Measurements from ENCODE around the gene CYP26B1.
A peak's percentile ranks its signal among the peaks of the same experiment; 100 is the strongest.

Gene CYP26B1
- total RNA-seq: 0 to 0.54 (median 0) reads per million in 9 experiments

GRCh38 chr2:72147303-72147971 is at the start of gene CYP26B1:
TSS of gene CYP26B1 (minus strand) at chr2:72147862. CDS start at chr2:72147834, 28 bp downstream.
- DNase-seq (peak in 1 of 3 experiments; percentile 0), ATAC-seq (replicated peaks) (no peak)
- peaks cover 82 to 93% of the 10 kb centered on the region in 2 donors for H3K27me3 Mint-ChIP-seq
- H3K36me3 Mint-ChIP-seq (ENCODE audit: insufficient read depth): no peaks in the 10 kb centered on the region
- H3K27ac Mint-ChIP-seq: no peak within 1 kb of the TSS
- H3K4me3 Mint-ChIP-seq: peak within 1 kb of the TSS; percentile 78 to 92
- H3K4me1 Mint-ChIP-seq (ENCODE audit: low read depth in 2 of 2): peaks cover 29 to 30% of the 10 kb centered on the region in 2 donors
- H3K9me3 Mint-ChIP-seq: no peaks in the 10 kb centered on the region

- H3K9me3 Mint-ChIP-seq: no peaks in the 10 kb centered on the region
- no peaks in the 10 kb centered on the region for H3K27me3 Mint-ChIP-seq
- no peaks in the 10 kb centered on the region for H3K36me3 Mint-ChIP-seq (ENCODE audit: insufficient read depth)
- no peaks in the 10 kb centered on the region for H3K4me1 Mint-ChIP-seq (ENCODE audit: low read depth in 2 of 2)
- H3K27ac Mint-ChIP-seq: no peak overlapping the region
- no peak overlapping the region for H3K4me3 Mint-ChIP-seq
- ATAC-seq (replicated peaks) (no peak), DNase-seq (no peak)
These were observed 46.1 kb upstream of the CYP26B1 start for GRCh38 chr2:72193723-72194122.

- no peaks in the 10 kb centered on the region for H3K27me3 Mint-ChIP-seq
- no peaks in the 10 kb centered on the region for H3K9me3 Mint-ChIP-seq
- no peaks in the 10 kb centered on the region for H3K4me1 Mint-ChIP-seq (ENCODE audit: low read depth in 2 of 2)
- DNase-seq (no peak), ATAC-seq (replicated peaks) (no peak)
- no peak overlapping the region for H3K4me3 Mint-ChIP-seq
- H3K27ac Mint-ChIP-seq: no peak overlapping the region
- H3K36me3 Mint-ChIP-seq (ENCODE audit: insufficient read depth): no peaks in the 10 kb centered on the region
These were observed 43.8 kb upstream of the CYP26B1 start for GRCh38 chr2:72191441-72191840.

GRCh38 chr2:72185206-72185605 is 37.5 kb upstream of the CYP26B1 start:
- H3K4me1 Mint-ChIP-seq (ENCODE audit: low read depth in 2 of 2): no peaks in the 10 kb centered on the region
- H3K36me3 Mint-ChIP-seq (ENCODE audit: insufficient read depth): no peaks in the 10 kb centered on the region
- DNase-seq: no peak
- H3K9me3 Mint-ChIP-seq: no peaks in the 10 kb centered on the region
- no peaks in the 10 kb centered on the region for H3K27me3 Mint-ChIP-seq
- no peak for ATAC-seq (replicated peaks)
- no peak overlapping the region for H3K4me3 Mint-ChIP-seq
- no peak overlapping the region for H3K27ac Mint-ChIP-seq

GRCh38 chr2:72183466-72183865 is 35.8 kb upstream of the CYP26B1 start:
- Mint-ChIP-seq H3K4me1 (ENCODE audit: low read depth in 2 of 2) (no peaks in the 10 kb centered on the region), H3K27ac (no peak overlapping the region), H3K9me3 (no peaks in the 10 kb centered on the region), H3K27me3 (no peaks in the 10 kb centered on the region), H3K36me3 (ENCODE audit: insufficient read depth) (no peaks in the 10 kb centered on the region), H3K4me3 (no peak overlapping the region)
- DNase-seq (no peak), ATAC-seq (replicated peaks) (no peak)

GRCh38 chr2:72183016-72183415 is 35.4 kb upstream of the CYP26B1 start:
- Mint-ChIP-seq H3K4me3 (no peak overlapping the region), H3K27ac (no peak overlapping the region), H3K36me3 (ENCODE audit: insufficient read depth) (no peaks in the 10 kb centered on the region), H3K9me3 (no peaks in the 10 kb centered on the region), H3K4me1 (ENCODE audit: low read depth in 2 of 2) (no peaks in the 10 kb centered on the region), H3K27me3 (no peaks in the 10 kb centered on the region)
- ATAC-seq (replicated peaks): no peak
- no peak for DNase-seq

GRCh38 chr2:72182547-72182946 is 34.9 kb upstream of the CYP26B1 start:
- no peaks in the 10 kb centered on the region for H3K9me3 Mint-ChIP-seq
- H3K27ac Mint-ChIP-seq: no peak overlapping the region
- H3K36me3 Mint-ChIP-seq (ENCODE audit: insufficient read depth): no peaks in the 10 kb centered on the region
- H3K4me3 Mint-ChIP-seq: no peak overlapping the region
- no peaks in the 10 kb centered on the region for H3K27me3 Mint-ChIP-seq
- H3K4me1 Mint-ChIP-seq (ENCODE audit: low read depth in 2 of 2): no peaks in the 10 kb centered on the region
- DNase-seq (no peak), ATAC-seq (replicated peaks) (no peak)

- no peaks in the 10 kb centered on the region for H3K4me1 Mint-ChIP-seq (ENCODE audit: low read depth in 2 of 2)
- H3K4me3 Mint-ChIP-seq: no peak overlapping the region
- DNase-seq (no peak), ATAC-seq (replicated peaks) (no peak)
- no peaks in the 10 kb centered on the region for H3K27me3 Mint-ChIP-seq
- no peaks in the 10 kb centered on the region for H3K36me3 Mint-ChIP-seq (ENCODE audit: insufficient read depth)
- no peaks in the 10 kb centered on the region for H3K9me3 Mint-ChIP-seq
- H3K27ac Mint-ChIP-seq: no peak overlapping the region
These were observed 34.0 kb upstream of the CYP26B1 start for GRCh38 chr2:72181616-72182015.

GRCh38 chr2:72180351-72180750 is 32.7 kb upstream of the CYP26B1 start:
- no peaks in the 10 kb centered on the region for H3K4me1 Mint-ChIP-seq (ENCODE audit: low read depth in 2 of 2)
- ATAC-seq (replicated peaks) (no peak), DNase-seq (no peak)
- H3K36me3 Mint-ChIP-seq (ENCODE audit: insufficient read depth): peaks cover 2% of the 10 kb centered on the region
- H3K9me3 Mint-ChIP-seq: no peaks in the 10 kb centered on the region
- H3K27me3 Mint-ChIP-seq: no peaks in the 10 kb centered on the region
- H3K27ac Mint-ChIP-seq: no peak overlapping the region
- H3K4me3 Mint-ChIP-seq: no peak overlapping the region

GRCh38 chr2:72178551-72178950 is 30.9 kb upstream of the CYP26B1 start:
- H3K4me1 Mint-ChIP-seq (ENCODE audit: low read depth in 2 of 2): peaks cover 5 to 8% of the 10 kb centered on the region in 2 donors
- no peaks in the 10 kb centered on the region for H3K27me3 Mint-ChIP-seq
- H3K27ac Mint-ChIP-seq: no peak overlapping the region
- no peak for DNase-seq
- H3K9me3 Mint-ChIP-seq: no peaks in the 10 kb centered on the region
- peaks cover 2% of the 10 kb centered on the region for H3K36me3 Mint-ChIP-seq (ENCODE audit: insufficient read depth)
- H3K4me3 Mint-ChIP-seq: no peak overlapping the region
- ATAC-seq (replicated peaks): no peak

- no peaks in the 10 kb centered on the region for H3K27me3 Mint-ChIP-seq
- H3K9me3 Mint-ChIP-seq: no peaks in the 10 kb centered on the region
- no peak overlapping the region for H3K4me3 Mint-ChIP-seq
- H3K36me3 Mint-ChIP-seq (ENCODE audit: insufficient read depth): peaks cover 2% of the 10 kb centered on the region
- no peak overlapping the region for H3K27ac Mint-ChIP-seq
- H3K4me1 Mint-ChIP-seq (ENCODE audit: low read depth in 2 of 2): peaks cover 15 to 17% of the 10 kb centered on the region in 2 donors
- ATAC-seq (replicated peaks) (no peak), DNase-seq (no peak)
These were observed 28.6 kb upstream of the CYP26B1 start for GRCh38 chr2:72176281-72176680.

- ATAC-seq (replicated peaks) (no peak), DNase-seq (no peak)
- Mint-ChIP-seq H3K4me1 (ENCODE audit: low read depth in 2 of 2) (peaks cover 15 to 17% of the 10 kb centered on the region in 2 donors), H3K27ac (no peak overlapping the region), H3K27me3 (no peaks in the 10 kb centered on the region), H3K9me3 (no peaks in the 10 kb centered on the region), H3K4me3 (no peak overlapping the region), H3K36me3 (ENCODE audit: insufficient read depth) (peaks cover 2% of the 10 kb centered on the region)
These were observed 28.0 kb upstream of the CYP26B1 start for GRCh38 chr2:72175636-72176035.

- Mint-ChIP-seq H3K9me3 (no peaks in the 10 kb centered on the region), H3K27me3 (no peaks in the 10 kb centered on the region), H3K4me3 (no peak overlapping the region), H3K27ac (no peak overlapping the region), H3K4me1 (ENCODE audit: low read depth in 2 of 2) (peaks cover 15 to 17% of the 10 kb centered on the region in 2 donors), H3K36me3 (ENCODE audit: insufficient read depth) (peaks cover 2% of the 10 kb centered on the region)
- DNase-seq (no peak), ATAC-seq (replicated peaks) (no peak)
These were observed 26.1 kb upstream of the CYP26B1 start for GRCh38 chr2:72173640-72174321.

GRCh38 chr2:72172478-72172877 is 24.8 kb upstream of the CYP26B1 start:
- DNase-seq (no peak), ATAC-seq (replicated peaks) (peak; percentile 37)
- Mint-ChIP-seq H3K4me3 (no peak overlapping the region), H3K4me1 (ENCODE audit: low read depth in 2 of 2) (peaks cover 15 to 17% of the 10 kb centered on the region in 2 donors), H3K27ac (no peak overlapping the region), H3K9me3 (no peaks in the 10 kb centered on the region), H3K36me3 (ENCODE audit: insufficient read depth) (peaks cover 2% of the 10 kb centered on the region), H3K27me3 (no peaks in the 10 kb centered on the region)
